GM18519 (cell line): Measurements from ENCODE around the gene GOLGA8A.
"Not testable (repeated sequence)": the region's sequence is repeated elsewhere in the genome, so short reads cannot be mapped to it uniquely, and the experiment has no call there.

Experiments
- ATAC-seq: cut with Tn5 transposase; IDR thresholded peaks from one replicate; pipeline ENCODE4 v1.9.1; 2021; ENCODE audit warnings: mild to moderate bottlenecking, moderate library complexity; ENCODE audit not compliant: unreplicated experiment, low FRiP score

GOLGA8A gene

GRCh38 chr15:34418435-34418834 lies 19.2 kb downstream of the GOLGA8A start:
- ATAC-seq: not testable (repeated sequence)

DNA sequence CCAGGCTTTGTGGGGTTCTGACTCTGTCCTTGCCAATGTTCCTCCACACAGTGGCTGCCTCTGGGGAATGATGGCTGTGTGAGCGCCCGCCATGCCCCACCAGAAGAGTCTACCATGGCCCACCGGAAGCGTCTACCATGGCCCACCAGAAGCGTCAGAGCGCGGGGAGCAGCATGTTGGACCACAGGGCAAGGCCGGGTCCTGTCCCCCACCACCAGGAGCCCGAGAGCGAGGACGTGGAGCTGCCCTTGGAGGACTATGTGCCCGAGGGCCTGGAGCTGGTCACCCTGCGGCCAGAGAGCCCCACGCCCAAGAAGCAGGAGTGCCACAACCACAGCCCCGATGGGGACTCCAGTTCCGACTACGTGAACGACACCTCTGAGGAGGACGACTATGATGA lies 28.1 kb downstream of the GOLGA8A start:
- ATAC-seq: not testable (repeated sequence)

GRCh38 chr15:34408973-34409372 lies 28.6 kb downstream of the GOLGA8A start:
- ATAC-seq: not testable (repeated sequence)

DNA sequence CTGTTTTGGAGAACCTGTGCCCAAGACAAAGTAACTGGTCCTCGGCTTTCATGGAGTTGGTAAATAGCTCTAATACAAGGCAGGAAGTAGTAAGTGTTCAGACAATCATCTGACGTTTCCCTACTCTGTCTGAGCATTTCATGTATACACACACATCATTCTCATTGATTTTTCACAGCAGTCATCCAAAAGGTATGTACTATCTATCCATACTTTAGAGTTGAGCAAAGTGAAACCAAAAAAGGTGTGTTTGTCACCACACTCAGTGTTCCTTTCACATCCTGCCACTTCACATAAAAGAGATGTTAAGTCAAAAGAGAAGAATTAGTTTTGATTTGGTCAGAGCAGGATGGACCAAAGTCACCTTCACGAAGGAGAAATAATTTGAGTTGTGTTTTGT lies 33.7 kb downstream of the GOLGA8A start:
- peak; percentile 37 for ATAC-seq

DNA sequence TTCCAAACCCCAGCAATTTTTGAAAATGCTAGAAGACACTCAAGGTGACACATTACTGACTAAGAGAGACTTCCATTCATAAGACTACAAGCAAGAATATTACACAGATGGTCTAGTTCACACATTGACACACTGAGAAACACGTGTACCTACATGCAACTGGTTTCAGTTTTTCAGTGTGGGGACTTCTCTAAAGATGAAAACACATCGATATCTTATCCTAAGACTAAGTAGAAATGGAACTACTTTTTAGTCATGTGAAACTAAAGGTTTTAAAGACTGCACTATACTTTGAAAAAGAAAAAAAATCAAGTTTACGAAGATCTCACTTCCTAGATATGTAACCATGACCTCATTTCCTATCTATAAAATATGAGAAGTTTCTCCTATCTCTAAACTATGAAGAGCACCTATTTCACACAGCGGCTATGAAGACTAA lies 34.4 kb downstream of the GOLGA8A start:
- peak; percentile 59 for ATAC-seq

DNA sequence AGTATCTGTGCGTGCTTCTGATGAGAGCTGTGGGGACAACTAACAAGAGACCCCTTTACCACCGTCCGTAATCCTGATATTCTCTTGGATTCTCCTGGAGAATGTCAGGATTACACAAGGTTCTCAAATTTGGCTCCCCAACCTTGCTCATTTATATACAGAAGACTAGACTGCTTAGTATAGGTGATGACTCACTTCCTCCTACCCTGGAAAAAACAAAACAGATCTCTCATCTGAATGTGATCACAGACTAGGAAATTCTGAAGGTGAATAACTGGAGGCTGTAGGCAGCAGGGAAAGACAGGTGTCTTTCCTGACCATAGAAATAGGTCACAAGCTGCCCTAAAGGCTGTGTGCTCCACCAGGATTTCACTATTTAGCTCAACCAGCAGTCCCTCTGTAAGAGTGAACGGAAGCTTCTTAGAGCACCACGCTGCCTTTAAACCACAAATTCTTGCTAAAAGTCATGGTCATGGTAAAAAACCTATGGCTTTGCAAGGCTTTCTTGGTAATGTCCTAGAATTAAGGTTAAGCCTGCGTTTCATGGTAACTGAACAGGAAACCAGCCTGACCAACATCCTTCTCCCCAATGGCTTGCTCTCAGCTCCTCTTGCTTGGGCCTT lies 39.9 kb downstream of the GOLGA8A start:
- not testable (repeated sequence) for ATAC-seq

DNA sequence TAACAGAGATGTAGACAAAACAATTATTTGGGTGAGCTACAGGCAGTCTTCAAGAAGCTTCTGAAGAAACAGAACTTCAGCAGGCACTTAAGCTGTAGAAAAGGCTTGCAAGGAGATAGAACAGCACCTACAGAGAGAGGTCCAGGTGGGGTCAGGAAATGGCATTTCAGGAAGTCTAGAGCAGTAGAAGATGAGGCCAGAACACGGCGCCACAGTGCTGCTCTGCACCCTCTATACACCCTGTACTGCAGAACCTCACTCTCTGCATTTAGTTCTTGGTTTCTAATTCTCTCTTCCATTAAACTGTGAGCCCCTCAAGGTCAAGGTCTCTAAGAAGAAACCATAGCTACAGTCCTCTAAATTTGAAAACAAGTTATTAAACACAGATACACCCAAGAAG lies 44.6 kb downstream of the GOLGA8A start:
- ATAC-seq: not testable (repeated sequence)

DNA sequence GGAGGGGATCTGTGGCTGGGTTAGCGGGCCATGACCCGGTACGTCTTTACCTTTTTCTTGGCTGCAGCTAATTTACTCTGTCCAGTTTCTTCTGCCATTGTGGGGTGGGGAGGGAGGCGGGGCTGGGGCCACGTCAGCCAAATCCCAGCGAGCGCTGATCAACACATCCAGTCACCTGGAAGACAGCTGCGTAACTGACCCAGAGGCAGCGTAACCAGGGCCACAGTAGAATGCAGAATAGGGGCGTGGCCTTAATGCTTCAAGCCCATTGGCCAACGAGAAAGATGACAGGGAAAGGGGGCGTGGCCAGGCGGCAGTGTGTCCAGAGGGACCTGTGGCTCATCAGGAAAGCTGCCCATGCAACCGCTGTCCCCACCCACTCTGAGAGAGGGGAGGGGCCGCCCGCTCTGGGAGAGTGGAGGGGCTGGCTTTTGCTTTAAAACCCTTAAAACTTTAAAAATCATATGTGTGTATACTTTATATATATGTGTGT lies 48.0 kb downstream of the GOLGA8A start:
- ATAC-seq: not testable (repeated sequence)
